HL-60 (cell line): Measurements from ENCODE around the gene ARL2BP.

Experiments
- CTCF ChIP-seq: IDR thresholded peaks from one replicate; pipeline ENCODE4 v1.5.1; 2011; ENCODE audit warnings: low read length, control low read depth, inconsistent platforms; ENCODE audit not compliant: insufficient read depth
- GABPA ChIP-seq: IDR thresholded peaks from 2 replicates; pipeline ENCODE4 v1.6.1; 2012; ENCODE audit warnings: low read depth
- POLR2AphosphoS5 ChIP-seq: IDR thresholded peaks from 2 replicates; pipeline ENCODE4 v1.6.1; 2012; ENCODE audit warnings: low read depth
- SPI1 ChIP-seq: IDR thresholded peaks from 2 replicates; pipeline ENCODE4 v1.6.1; 2012; ENCODE audit warnings: low read depth, mild to moderate bottlenecking, borderline replicate concordance
- TF ChIP-seq, protein P1 (sequence below): IDR thresholded peaks from 2 replicates; pipeline ENCODE4 v1.6.1; 2012; ENCODE audit warnings: low read depth; ENCODE audit not compliant: insufficient replicate concordance

GRCh38 chr16:57278494-57278893, 33.4 kb downstream of the ARL2BP start:
- TF ChIP-seq CTCF (no peak), POLR2AphosphoS5 (no peak), GABPA (no peak), SPI1 (no peak)
- TF ChIP-seq, protein P1, sequence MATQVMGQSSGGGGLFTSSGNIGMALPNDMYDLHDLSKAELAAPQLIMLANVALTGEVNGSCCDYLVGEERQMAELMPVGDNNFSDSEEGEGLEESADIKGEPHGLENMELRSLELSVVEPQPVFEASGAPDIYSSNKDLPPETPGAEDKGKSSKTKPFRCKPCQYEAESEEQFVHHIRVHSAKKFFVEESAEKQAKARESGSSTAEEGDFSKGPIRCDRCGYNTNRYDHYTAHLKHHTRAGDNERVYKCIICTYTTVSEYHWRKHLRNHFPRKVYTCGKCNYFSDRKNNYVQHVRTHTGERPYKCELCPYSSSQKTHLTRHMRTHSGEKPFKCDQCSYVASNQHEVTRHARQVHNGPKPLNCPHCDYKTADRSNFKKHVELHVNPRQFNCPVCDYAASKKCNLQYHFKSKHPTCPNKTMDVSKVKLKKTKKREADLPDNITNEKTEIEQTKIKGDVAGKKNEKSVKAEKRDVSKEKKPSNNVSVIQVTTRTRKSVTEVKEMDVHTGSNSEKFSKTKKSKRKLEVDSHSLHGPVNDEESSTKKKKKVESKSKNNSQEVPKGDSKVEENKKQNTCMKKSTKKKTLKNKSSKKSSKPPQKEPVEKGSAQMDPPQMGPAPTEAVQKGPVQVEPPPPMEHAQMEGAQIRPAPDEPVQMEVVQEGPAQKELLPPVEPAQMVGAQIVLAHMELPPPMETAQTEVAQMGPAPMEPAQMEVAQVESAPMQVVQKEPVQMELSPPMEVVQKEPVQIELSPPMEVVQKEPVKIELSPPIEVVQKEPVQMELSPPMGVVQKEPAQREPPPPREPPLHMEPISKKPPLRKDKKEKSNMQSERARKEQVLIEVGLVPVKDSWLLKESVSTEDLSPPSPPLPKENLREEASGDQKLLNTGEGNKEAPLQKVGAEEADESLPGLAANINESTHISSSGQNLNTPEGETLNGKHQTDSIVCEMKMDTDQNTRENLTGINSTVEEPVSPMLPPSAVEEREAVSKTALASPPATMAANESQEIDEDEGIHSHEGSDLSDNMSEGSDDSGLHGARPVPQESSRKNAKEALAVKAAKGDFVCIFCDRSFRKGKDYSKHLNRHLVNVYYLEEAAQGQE: no peak
